ENCODE results near the gene CDCA8.

DNA sequence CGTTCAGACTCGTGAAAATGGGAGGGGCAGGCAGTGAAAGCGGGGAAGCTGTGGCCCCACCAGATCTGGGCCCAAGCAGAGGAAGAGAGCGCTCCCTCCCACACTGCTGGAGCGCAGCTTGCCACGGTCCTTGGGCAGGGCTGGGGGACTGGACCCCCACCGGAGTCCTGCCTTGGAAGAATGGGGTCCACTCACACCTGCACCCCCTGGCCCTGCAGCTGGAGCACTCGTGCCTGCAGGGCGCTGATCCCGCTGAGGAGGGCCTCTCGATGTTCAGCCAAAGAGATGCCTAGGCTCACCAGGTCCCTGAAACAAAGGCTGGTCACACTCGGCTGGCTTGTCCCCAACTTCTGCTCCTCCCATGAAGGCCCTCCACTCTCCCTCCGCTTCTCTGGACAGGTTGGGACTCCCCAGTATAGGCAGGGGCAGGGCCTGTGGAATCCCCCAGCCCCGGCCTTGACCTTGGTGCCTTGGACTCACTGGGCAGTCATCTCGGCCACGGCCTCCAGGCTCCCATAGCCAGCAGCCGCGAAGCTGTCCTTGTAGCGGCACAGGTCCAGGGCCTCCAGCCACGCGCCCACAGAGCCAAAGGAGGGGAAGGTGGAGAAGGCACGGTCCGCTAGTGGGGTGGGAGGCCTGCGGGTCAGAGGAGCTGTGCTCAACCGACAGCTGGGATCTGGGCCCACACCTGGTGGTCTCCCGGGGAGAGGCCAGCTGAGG lies 26.0 kb downstream of the CDCA8 start:
- TF ChIP-seq CTCF (IDR thresholded peaks at IDR 0.05) (no peak), POLR2A (IDR thresholded peaks at IDR 0.05) (no peak)
